Lower leg skin (tissue), 3 donors: Measurements from ENCODE around the gene ASPSCR1.

Experiments
- POLR2A ChIP-seq, 2 donors: fragments of 450-650 bp; IDR thresholded peaks; one replicate each; pipeline ENCODE4 v1.6.1; 2016 to 2017; ENCODE audit warnings: antibody characterized with exemption in 2 of 2, mild to moderate bottlenecking in 1 of 2, moderate library complexity in 1 of 2
- TF ChIP-seq, protein P1 (sequence below), 3 donors: fragments of 450-650 bp; IDR thresholded peaks; one replicate each; pipeline ENCODE4 v1.5.1; 2016; ENCODE audit warnings: antibody characterized with exemption in 3 of 3, mild to moderate bottlenecking in 3 of 3, moderate library complexity in 2 of 3

DNA sequence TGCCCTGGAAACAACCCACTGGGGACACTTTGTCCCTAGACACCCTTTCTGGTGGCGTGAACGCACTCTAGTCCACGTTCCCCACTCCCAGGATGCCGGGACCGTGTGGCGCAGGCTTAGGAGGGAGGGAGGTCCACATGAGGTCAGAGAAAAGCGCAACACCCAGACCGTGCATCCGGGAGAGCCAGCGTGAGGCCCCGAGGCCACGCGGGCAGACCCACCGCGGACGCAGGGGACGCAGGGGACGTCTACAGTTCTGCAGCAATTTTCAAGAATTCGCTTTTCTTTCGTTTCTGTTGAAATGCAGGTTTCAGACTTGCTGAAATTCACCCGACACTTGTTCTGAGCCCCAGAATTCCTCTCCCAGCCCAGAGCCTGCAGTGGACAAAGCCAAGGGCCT lies 69.5 kb downstream of the ASPSCR1 start:
- TF ChIP-seq, protein P1, sequence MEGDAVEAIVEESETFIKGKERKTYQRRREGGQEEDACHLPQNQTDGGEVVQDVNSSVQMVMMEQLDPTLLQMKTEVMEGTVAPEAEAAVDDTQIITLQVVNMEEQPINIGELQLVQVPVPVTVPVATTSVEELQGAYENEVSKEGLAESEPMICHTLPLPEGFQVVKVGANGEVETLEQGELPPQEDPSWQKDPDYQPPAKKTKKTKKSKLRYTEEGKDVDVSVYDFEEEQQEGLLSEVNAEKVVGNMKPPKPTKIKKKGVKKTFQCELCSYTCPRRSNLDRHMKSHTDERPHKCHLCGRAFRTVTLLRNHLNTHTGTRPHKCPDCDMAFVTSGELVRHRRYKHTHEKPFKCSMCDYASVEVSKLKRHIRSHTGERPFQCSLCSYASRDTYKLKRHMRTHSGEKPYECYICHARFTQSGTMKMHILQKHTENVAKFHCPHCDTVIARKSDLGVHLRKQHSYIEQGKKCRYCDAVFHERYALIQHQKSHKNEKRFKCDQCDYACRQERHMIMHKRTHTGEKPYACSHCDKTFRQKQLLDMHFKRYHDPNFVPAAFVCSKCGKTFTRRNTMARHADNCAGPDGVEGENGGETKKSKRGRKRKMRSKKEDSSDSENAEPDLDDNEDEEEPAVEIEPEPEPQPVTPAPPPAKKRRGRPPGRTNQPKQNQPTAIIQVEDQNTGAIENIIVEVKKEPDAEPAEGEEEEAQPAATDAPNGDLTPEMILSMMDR (IDR thresholded peaks at IDR 0.05), result no peak
- no peak for TF ChIP-seq POLR2A (IDR thresholded peaks at IDR 0.05)
